GM19351 (cell line): Measurements from ENCODE around the gene FBXO24.
"Not testable (repeated sequence)": the region's sequence is repeated elsewhere in the genome, so short reads cannot be mapped to it uniquely, and the experiment has no call there.

Experiments used
- ATAC-seq: cut with Tn5 transposase; IDR thresholded peaks from one replicate; pipeline ENCODE4 v1.9.1; 2021; ENCODE audit warnings: mild to moderate bottlenecking, moderate library complexity; ENCODE audit not compliant: unreplicated experiment

FBXO24 gene

GRCh38 chr7:100559127-100559526 is 27.0 kb upstream of the FBXO24 start:
- no peak for ATAC-seq

- no peak for ATAC-seq
Observed at GRCh38 chr7:100561491-100562194, 24.5 kb upstream of the FBXO24 start.

- no peak for ATAC-seq
Observed at GRCh38 chr7:100562195-100563099, 23.7 kb upstream of the FBXO24 start.

- ATAC-seq: no peak
Observed at GRCh38 chr7:100563100-100563564, 23.0 kb upstream of the FBXO24 start.

- peak; percentile 45 for ATAC-seq
Observed at GRCh38 chr7:100563809-100564400, 22.2 kb upstream of the FBXO24 start.

- ATAC-seq: not testable (repeated sequence)
Observed at GRCh38 chr7:100564405-100564804, 21.7 kb upstream of the FBXO24 start.

- no peak for ATAC-seq
Observed at GRCh38 chr7:100565133-100565571, 21.0 kb upstream of the FBXO24 start.

GRCh38 chr7:100566018-100566531 is 20.1 kb upstream of the FBXO24 start:
- ATAC-seq: no peak

GRCh38 chr7:100567031-100567730 is 18.9 kb upstream of the FBXO24 start:
- no peak for ATAC-seq

GRCh38 chr7:100567751-100568175 is 18.4 kb upstream of the FBXO24 start:
- no peak for ATAC-seq

GRCh38 chr7:100568176-100568895 is 17.8 kb upstream of the FBXO24 start:
- ATAC-seq: no peak

- peak; percentile 57 for ATAC-seq
Observed at GRCh38 chr7:100568896-100569844, 17.0 kb upstream of the FBXO24 start.

- ATAC-seq: no peak
Observed at GRCh38 chr7:100570954-100571828, 14.9 kb upstream of the FBXO24 start.

- ATAC-seq: no peak
Observed at GRCh38 chr7:100571829-100572116, 14.4 kb upstream of the FBXO24 start.

- no peak for ATAC-seq
Observed at GRCh38 chr7:100572281-100572948, 13.7 kb upstream of the FBXO24 start.

GRCh38 chr7:100572949-100573675 is 13.0 kb upstream of the FBXO24 start:
- ATAC-seq: no peak
